COR-L47 (cell line): ENCODE results near the gene SF3B3.
A peak's percentile ranks its signal among the peaks of the same experiment; 100 is the strongest.

Source experiments
- DNase-seq: peaks from one replicate; lab custom pipeline; 2025; lab: John Stamatoyannopoulos, UW

SF3B3 gene

GRCh38 chr16:70523743-70524398 is at the start of gene SF3B3:
SF3B3 (plus strand) TSS chr16:70523816; CDS start chr16:70526657, 2,841 bp downstream.
- DNase-seq = peak; percentile 65

- DNase-seq = no peak
These were observed 49.1 kb upstream of the SF3B3 start for GRCh38 chr16:70474320-70475053.

- no peak for DNase-seq
These were observed 48.4 kb upstream of the SF3B3 start for GRCh38 chr16:70475054-70475871.

GRCh38 chr16:70476272-70477020 is 47.2 kb upstream of the SF3B3 start:
- no peak for DNase-seq

- DNase-seq = no peak
These were observed 45.4 kb upstream of the SF3B3 start for GRCh38 chr16:70478169-70478568.

- no peak for DNase-seq
These were observed 44.7 kb upstream of the SF3B3 start for GRCh38 chr16:70478912-70479341.

- DNase-seq = no peak
These were observed 43.2 kb upstream of the SF3B3 start for GRCh38 chr16:70480127-70481105.

- no peak for DNase-seq
These were observed 41.6 kb upstream of the SF3B3 start for GRCh38 chr16:70481929-70482536.

GRCh38 chr16:70482624-70483023 is 41.0 kb upstream of the SF3B3 start:
- no peak for DNase-seq

GRCh38 chr16:70483426-70483825 is 40.2 kb upstream of the SF3B3 start:
- DNase-seq = no peak

GRCh38 chr16:70484867-70485266 is 38.7 kb upstream of the SF3B3 start:
- DNase-seq = no peak

- DNase-seq = no peak
These were observed 33.4 kb upstream of the SF3B3 start for GRCh38 chr16:70490261-70490660.

GRCh38 chr16:70493802-70494201 is 29.8 kb upstream of the SF3B3 start:
- DNase-seq = no peak

GRCh38 chr16:70494202-70494770 is 29.3 kb upstream of the SF3B3 start:
- no peak for DNase-seq

- no peak for DNase-seq
These were observed 28.8 kb upstream of the SF3B3 start for GRCh38 chr16:70494777-70495176.

- DNase-seq = no peak
These were observed 28.0 kb upstream of the SF3B3 start for GRCh38 chr16:70495425-70496182.

- DNase-seq = no peak
These were observed 27.1 kb upstream of the SF3B3 start for GRCh38 chr16:70496513-70496912.

- DNase-seq = no peak
These were observed 14.9 kb upstream of the SF3B3 start for GRCh38 chr16:70508752-70509151.

- no peak for DNase-seq
These were observed 13.4 kb upstream of the SF3B3 start for GRCh38 chr16:70510216-70510615.
